ENCODE results near the gene ADAM33.

ADAM33 gene

DNA sequence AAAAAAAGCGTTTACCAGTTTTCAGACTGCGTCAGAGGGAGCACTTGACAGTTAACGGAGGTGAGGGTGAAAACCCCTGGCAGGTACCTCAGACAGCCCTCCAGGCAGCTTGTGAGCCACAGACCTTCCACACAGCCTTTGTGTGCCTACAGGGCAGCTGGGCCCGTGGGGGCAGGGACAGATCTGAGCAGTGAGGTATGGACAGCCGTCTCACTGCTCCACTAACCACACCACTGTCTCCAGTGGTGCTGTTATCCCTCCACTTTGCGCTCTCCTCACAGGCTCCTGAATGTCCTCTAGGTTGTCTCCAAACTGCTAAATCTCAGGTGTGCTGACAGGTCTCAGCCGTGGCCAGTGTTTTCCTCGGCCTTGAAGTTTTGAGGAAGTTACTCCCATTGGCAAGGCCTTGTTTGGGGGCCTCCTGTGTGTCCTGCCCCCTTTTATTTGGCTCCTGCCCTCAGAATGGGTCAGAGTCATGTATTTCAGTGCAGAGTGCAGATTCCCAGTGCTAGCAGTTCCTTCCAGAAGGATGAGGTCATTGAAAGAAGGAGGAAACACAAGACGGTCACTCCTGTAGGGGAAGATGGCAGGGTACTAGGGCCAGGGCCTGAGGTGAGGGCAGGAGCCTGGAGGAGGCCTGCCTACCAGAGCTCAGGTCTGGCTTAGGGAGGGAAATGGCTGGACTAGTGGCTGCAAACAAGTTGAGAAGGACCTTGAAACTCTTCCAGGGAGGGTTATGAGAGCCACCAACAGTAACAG is 30.4 kb downstream of the ADAM33 start:
- DNase-seq (ENCODE audit: low spot score), result no peak
- no peak for TF ChIP-seq CTCF (IDR thresholded peaks at IDR 0.05; ENCODE audit: extremely low read depth, missing control alignments)

- no peak for TF ChIP-seq CTCF (IDR thresholded peaks at IDR 0.05; ENCODE audit: extremely low read depth, missing control alignments)
- no peak for DNase-seq (ENCODE audit: low spot score)
These were observed 32.9 kb downstream of the ADAM33 start for GRCh38 chr20:3648951-3649350.

GRCh38 chr20:3647473-3647872 is 34.3 kb downstream of the ADAM33 start:
- no peak for DNase-seq (ENCODE audit: low spot score)
- TF ChIP-seq CTCF (IDR thresholded peaks at IDR 0.05; ENCODE audit: extremely low read depth, missing control alignments), result no peak

- no peak for TF ChIP-seq CTCF (IDR thresholded peaks at IDR 0.05; ENCODE audit: extremely low read depth, missing control alignments)
- no peak for DNase-seq (ENCODE audit: low spot score)
These were observed 35.2 kb downstream of the ADAM33 start for GRCh38 chr20:3646651-3647050.

- DNase-seq (ENCODE audit: low spot score), result no peak
- TF ChIP-seq CTCF (IDR thresholded peaks at IDR 0.05; ENCODE audit: extremely low read depth, missing control alignments), result no peak
These were observed 35.8 kb downstream of the ADAM33 start for GRCh38 chr20:3646067-3646440.

DNA sequence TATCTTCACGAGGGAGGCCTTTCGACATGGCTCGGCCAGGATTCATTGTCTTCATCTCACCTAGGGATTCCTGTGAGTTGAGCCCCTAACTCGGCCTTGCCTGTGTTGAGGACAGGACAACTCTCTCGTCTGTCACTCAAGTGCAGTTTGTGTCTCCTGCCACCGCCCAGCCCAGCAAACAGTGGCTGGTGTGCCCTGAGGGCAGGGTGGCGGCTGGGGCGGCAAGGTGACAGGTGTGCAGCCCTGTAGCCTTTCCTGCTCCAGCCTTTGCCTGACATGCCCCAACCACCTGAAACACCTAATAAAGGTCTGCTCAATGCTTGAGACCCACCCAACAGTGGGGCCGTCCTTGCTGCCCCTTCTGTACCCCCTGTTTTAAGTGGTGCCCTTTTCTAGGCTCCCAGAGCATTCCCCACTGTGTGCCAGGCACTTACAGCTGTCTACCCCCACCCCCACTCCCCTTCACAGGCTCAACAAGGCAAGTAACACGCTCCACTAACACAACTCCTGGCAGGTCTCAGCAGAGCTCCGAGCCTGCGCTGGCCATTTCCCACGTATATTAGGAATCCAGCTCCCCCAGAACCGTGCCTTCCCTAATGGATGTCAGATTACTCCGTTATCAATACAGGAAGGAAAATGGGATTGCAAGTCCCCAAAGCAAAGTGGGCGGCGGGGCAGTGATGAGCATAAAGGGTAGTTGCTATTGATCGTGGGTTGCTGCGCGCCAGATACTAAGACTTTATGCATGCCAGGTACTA is 36.3 kb downstream of the ADAM33 start:
- no peak for DNase-seq (ENCODE audit: low spot score)
- TF ChIP-seq CTCF (IDR thresholded peaks at IDR 0.05; ENCODE audit: extremely low read depth, missing control alignments), result no peak

DNA sequence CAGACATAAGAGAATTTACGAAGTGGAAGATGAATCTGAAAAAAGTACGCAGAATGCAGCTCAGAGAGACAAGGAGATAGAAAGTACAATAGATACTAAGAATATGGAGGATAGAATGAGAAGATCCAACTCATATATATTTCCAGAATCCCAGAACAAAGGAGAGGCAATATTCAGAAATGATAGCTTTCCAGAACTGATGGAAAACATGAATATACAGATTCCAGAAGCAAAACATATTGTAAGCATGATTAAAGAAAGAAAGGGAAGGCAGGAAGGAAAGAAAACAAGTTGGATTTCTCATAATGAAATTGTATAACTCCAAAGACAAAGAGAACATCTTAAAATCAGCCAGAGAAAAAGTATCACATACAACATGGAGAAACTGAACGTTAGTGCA is 41.6 kb downstream of the ADAM33 start:
- DNase-seq (ENCODE audit: low spot score), result no peak
- no peak for TF ChIP-seq CTCF (IDR thresholded peaks at IDR 0.05; ENCODE audit: extremely low read depth, missing control alignments)
